Measurements from ENCODE around the gene AVPR1A.
"Not testable (repeated sequence)": the region's sequence is repeated elsewhere in the genome, so short reads cannot be mapped to it uniquely, and the experiment has no call there.

The AVPR1A gene

DNA sequence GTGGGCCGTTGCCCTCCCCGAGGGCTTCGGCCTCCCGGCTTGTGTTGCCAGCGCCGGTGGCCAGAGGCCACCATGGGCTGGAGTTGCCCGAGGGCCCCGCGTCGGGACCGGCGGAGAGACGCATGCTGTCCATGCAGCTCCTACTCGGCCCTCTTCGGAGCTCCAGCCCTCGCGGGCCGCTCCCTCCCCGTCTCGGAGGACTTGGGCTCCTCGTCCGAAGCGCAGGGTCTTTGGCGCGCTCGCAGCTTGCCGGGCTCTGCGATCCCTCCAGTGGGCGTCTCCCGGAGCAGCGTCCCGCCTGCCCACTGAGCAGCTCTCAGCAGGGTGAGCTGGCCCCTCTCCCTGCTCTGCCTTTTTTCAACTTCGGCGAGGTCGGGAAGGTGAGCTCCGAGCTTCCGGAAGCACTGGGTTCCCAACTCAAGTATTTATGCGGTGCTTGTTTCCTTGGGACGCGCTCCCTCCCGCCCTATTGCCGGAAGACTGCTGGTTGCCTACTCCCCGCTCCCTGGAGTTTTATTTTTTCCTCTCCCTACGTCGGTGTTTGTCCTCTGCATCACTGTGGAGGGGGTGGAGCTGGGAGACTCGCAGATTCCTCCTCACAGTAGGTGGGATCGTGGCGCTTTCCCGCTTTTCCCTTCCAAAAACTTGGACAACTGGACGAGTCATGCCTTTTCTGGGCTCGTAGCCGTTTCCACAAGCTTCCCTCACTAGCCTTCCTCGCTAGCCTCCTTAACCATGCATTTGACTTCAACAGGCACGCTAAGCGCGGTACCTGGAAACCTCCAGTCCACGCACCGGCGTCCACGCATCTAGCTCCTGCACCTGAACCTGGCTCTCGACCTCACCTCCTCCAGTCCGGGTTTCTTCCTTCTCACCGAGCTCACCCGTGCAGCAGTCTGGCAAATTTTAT is at the start of gene AVPR1A:
Gene AVPR1A (minus strand): TSS at position 489 of the 910 bp plus-strand sequence. CDS start 365 bp downstream, at position 124.
- peak; percentile 88 for DNase-seq

DNA sequence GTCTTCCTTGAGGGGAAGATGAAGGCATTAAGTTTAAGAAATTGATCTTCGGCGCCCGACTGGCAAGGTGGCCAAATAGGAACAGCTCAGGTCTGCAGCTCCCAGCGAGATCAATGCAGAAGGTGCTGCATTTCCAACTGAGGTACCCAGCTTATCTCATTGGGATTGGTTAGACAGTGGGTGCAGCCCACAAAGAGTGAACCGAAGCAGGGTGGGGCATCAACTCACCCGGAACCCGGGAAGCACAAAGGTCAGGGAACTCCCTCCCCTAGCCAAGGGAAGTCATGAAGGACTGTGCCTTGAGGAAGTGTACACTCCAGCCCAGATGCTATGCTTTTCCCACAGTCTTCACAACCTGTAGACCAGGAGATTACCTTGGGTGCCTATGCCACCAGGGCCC is 45.2 kb upstream of the AVPR1A start:
- no peak for DNase-seq

DNA sequence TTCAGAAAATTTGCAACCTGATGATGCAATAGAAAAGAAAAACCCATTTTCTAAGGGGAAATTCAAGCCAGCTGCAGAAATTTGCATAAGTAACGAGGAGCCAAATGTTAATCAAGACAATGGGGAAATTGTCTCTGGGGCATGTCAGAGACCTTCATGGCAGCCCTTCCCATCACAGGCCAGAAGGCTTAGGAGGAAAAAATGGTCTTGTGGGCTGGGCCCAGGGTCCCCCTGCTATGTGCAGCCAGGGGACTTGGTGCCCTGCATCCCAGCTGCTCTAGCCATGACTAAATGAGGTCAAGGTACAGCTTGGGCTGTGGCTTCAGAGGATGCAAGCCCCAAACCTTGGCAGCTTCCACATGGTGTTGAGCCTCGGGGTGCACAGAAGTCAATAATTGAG is 28.2 kb upstream of the AVPR1A start:
- DNase-seq, result no peak

DNA sequence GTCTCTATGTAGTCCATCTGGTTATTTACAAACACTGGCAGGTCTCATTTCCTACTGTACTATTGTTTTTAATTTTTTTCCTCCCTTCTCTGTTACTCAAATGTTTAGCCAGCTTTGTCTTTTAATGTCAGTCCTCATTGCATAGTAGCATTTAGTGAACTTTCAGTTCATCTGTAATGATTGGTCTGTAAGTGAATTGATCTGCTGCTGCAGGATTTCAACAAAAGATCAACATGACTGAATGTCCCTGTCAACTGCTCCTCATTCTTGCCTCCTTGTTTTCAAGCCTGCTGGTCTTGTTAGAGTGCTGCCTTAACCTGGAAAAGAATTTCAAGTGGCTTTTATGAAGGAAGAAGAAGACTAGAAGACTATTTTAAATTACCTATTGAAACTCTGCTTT is 19.3 kb upstream of the AVPR1A start:
- DNase-seq, result no peak

DNA sequence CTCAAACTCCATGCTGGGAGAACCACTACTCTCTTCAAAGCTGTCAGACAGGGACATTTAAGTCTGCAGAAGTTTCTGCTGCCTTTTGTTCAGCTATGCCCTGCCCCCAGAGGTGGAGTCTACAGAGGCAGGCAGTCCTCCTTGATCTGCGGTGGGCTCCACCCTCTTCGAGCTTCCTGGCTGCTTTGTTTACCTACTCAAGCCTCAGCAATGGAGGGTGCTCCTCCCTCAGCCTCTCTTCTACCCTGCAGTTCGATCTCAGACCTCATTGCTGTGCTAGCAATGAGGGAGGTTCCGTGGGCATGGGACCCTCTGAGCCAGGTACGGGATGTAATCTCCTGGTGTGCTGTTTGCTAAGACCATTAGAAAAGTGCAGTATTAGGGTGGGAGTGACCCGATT is 16.7 kb upstream of the AVPR1A start:
- DNase-seq, result not testable (repeated sequence)

DNA sequence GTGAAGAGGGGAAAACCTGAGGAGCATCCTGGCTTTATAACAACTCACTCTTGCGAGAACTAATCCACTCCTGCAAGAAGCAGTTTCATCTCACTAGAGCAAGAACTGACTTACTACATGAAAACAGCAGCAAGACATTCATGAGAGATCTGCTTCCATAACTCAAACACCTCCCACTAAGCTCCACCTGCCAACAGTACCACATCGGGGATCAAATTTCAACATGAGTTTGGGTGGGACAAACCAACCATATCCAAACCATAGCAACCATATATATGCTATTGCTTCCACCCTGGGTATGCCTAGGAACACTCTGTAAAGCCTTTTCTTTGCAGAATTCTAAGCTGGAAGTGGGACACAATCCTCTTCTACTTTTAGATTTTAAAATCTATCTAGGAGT is 13.9 kb upstream of the AVPR1A start:
- no peak for DNase-seq

DNA sequence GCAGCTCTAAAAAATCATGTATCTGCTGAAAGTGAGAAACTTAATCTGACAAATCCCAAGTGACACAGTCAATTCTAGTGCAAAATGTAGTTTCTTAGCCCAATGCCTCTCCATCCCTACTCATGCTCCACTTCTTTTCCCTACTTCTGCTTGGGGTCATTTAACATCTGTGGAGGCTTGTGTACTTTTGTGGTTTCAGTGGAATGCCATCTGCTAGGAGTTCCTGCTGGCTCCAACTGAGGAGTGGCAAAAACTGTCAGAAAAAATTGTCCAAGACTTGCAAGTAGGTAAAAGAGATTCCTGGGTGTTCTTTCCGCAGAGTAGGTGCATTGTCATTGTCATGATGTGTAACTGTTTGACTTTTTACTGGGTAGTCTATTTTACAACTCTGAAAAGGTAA is 12.5 kb upstream of the AVPR1A start:
- DNase-seq, result no peak

DNA sequence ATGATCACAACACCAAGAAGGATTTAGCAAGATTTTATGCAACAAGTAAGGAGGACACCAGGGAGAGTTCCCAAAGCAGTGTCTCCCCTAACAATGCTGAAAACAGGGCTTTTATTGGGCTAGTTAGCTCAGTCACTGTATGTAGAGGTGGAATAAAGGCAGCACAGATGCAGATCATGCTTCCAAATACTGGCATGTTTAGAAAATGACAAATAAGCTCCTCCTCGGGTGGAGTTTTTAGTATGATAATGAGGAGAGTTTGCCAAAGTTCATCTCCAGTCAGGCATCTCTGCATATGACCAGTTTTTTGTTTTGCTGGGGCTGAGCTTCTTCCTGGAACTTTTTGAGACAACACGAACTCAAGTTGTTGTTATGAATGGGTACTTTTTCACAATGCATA is 4.4 kb upstream of the AVPR1A start:
- DNase-seq, result no peak

DNA sequence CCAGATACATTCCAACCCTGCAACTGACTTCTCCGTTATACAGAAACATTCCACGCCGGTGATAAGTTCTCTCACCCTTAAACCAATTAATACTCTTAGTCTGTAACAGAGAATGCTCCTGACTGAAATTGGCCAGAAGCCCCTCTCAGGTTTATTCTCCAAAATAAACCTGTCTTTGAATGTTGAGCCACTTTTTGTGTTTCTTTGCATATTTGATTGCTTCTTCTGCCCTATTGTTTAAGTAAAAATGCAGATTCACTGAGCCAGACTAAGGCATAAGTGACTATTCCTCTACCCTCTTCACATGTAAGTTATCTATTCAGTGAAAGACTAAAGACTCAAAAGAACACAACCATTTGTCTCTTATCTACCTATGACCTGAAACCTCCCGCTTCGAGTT is 3.6 kb upstream of the AVPR1A start:
- no peak for DNase-seq

DNA sequence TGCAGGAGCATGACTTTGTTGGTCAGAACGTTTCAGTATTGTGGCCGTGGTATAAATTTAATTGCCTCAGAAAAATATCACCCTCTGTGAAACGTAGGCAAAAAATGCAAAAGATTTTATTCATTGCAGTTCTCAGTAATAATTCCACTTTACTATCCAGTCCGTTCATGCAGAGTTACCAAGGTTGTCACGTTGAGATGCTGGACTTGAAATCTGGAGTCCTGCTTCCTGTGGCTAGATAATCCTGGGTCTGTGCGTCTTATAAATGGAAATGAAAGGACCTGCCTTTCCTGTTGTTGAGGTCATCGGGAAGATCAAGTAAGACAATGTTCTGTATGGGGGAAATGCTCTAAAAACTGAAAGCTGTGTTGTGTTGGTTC is 1.3 kb upstream of the AVPR1A start:
- no peak for DNase-seq

DNA sequence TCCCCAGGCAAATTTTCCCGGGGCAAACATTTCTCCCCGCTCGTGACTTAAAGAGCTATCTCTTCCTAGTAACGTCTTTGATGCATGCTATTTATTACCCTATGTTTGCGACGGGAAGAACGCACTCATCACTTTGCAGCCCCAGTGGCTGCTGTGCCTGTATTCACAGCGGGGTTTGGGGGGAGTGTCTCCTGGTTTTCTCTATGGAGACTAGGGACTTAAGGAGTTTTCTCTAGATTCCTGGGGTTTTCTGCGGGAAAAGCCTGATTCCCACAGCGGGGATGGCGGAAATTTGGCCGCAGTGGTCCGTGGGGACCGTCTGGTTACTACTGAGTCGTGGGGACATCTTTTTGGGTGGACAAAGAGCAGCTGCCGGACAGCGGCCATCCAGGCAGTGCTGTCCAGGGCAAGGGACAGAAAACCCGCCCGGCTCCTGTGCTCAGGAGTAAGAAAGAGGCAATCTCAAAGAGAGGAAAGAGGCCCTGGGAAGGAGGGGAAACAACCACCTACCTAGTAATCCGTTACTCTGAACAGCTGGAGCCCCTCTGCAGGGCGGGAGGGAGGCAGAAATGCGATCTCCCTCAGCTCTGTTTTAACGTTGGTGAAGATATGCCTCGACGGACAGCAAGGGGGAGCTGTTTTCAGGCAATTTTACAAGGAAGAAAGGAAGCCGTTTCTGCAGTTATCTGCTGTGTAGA is 771 bp upstream of the AVPR1A start:
- DNase-seq, result peak; percentile 86

DNA sequence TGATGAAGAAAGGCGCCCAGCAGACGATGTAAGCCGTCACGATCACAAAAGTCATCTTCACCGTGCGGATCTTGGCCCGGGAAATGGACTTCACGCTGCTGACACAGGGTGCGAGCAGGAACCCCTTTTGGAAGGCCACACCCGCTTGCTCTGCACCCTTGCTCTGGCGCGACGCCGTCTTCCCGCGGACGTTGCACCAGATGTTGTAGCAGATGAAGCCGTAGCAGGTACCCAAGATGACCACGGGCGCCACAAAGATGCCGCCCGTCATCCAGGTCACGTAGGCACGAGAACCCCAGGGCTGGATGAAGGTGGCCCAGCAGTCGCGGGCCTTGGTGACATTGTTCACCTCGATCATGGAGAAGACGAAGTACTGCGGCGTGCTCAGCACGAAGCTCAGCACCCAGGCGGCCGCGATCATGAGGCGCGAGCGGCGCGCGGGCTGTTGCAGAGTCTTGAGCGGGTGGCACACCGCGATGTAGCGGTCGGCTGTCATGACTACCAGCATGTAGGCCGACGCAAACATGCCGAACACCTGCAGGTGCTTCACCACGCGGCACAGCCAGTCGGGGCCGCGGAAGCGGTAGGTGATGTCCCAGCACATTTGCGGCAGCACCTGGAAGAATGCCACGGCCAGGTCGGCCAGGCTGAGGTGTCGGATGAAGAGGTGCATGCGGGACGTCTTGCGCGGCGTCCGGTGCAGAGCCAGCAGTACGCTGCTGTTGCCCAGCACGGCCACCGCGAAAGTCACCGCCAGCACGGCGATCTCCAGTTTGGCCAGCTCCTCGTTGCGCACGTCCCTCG is 890 bp downstream of the AVPR1A start:
- peak; percentile 86 for DNase-seq

DNA sequence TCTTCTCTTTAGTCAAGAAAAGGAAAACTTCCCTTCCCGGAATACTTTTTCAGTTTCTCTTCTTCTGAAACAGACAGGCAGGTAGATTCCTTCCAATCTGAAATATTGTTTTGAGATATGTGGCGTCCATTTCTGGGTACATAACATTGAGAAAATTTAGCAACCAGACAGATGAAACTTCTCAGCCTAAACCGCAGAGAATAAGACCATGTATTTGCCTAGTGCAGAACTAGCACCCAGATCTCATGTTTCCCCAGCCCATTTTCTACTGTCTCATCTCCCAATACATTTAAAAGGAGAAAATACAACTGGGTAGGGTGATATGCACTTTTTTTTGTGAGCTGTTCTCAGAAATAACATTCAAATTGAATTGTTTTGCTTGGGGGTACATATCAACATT is 6.4 kb downstream of the AVPR1A start:
- no peak for DNase-seq

DNA sequence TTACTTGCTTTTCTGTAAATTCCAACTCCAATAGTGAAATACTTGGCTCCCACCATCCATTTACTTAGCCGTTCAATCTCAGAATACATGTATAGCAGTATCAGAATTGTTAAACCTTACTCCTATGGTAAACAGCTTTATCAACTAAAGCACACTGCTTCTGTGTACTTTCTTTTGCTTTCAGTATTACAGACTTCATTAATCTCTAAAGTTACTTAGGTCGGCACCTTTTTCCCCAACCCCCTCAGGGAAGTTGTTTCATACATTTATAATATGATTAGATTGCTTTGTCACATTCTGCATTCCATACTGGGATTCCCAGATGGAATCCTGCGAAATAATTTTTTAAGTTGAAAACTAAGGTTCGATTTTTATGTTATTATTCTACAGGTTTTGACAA is 12.5 kb downstream of the AVPR1A start:
- DNase-seq, result no peak

DNA sequence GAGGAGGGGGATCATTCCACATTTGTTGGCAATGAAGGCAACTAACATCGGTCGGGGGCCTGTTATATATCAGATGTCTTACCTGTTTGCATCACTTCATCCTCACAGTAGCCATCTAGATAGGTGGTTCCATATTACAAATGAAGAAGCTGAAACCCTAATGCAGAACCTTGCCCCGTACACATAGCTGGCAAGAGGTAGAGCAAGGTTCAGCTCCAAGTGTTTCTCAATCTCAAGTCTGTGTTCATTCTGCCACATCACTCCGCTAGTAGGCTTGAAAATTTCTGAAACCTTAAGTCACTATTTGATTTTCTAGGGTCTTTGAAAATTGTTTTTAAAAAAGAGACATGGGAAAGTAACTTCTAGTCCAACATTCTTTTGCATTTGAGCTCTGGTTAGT is 17.0 kb downstream of the AVPR1A start:
- no peak for DNase-seq

DNA sequence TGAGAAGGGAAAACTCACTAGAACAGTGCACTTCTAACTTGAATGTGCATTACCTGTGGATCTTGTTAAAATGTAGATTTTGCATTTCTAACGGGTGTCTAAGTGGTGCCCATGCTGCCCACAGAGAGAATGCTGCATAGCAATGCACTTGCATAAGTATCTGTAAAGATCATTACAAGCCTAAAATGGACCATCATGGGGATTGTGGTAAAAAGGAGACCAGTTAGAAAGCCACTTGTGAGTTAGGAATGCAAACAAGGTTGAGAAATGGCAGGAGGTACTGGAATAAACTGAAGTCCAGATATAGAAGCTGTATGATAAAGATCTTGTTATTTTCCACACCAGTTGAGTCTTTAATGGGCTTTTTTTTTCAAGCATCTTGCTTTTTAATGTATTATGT is 18.8 kb downstream of the AVPR1A start:
- no peak for DNase-seq

DNA sequence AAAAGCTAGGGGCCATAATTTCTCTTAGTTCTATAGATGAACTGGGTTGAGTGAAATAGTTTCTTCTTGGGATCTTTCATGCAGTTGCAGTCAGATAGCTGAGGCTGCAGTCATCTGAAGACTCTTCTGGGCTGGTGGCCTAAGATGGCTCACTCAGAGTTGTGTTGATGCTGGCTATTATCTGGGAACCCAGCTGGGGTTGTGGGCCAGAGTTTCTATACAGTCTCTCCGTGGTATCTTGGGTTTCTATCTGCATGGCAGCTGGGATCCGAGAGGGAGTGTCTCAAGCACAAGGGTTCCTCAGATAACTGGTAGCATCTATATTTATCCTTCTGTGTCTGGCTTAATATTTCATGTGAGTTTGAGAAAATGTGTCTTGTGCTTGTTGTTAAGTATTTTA is 21.1 kb downstream of the AVPR1A start:
- no peak for DNase-seq

DNA sequence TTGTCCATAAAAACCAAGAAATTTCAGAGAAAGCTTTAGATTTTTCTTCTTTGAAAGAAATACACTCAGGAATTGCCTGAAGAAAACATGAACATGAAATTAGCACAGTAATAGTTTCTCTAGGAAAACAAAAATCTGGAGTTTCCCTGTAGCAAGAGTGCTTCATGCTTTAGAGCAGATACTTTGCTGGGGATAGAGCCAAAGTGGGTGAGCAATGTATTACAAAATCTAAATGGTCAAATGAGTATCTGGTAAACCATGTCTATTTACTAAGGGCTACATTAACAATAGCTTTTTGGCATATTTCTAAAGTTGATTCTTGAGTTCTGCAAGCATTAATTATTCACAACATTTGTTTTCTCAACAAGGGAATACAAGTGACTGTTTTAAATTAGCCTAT is 26.2 kb downstream of the AVPR1A start:
- no peak for DNase-seq

DNA sequence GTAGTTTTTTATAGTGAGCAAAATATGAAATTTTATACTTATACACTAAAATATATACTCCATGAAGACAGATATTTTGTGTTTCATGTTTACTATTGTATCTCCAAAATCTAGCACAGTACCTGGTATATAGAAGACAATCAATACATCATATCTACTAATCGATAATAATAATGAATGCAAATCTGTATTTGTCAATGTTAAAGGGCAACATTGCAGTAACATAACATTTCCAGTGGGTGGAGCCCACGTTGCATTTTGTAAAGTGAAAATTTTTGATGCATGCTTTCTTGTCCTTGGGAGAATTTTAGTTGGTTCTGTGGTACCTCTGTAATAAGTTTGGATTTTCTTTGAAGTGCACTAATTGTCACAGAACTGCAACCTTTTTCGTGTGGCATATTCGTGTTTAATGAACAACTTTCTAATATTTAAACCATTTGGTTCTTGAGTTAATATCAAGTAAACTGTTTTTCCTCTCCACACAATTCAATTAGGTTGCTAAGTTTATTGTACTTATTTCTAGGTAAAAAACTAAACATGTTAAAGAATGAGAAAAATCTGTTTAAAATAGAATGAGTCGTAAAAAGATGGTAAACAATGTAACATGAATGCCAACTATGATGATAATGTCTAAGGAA is 47.4 kb downstream of the AVPR1A start:
- peak; percentile 14 for DNase-seq

DNA sequence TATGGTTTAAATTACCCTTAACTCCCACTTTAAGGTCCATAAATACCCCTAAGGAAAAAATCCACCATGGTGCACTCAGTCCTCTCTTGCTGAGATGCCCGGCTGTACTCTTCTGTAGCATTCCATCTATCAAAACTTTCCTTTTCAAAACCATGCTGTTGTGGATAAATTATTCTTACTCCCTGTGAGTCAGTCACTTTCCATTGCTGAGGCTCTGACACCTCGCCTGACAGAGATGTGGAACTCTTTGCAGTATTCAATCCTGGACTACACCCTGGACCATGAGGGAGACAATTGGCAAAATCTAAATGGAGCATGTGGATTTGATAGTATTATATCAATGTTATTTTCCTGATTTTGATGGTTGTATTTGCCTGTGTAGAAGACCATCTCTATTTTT is 49.1 kb downstream of the AVPR1A start:
- no peak for DNase-seq

DNA sequence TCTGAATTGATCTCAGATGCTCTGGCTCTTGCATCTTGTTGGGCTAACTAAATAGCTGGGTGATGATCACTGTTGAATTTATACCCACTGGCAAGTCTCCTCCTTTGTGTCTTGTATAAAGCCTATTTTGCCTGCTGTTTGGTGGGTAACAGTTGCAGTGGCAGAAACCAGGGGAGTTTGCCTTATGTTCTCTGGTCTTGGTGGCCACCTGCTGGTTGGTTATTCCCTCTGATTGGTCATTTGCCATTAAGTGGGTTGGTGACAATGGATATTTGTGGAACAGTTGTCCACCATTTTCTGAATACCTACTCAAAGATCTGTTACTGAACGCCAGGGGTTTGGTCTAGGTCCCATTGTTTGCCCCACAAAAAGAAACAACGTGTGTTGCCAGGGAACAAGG is 52.1 kb downstream of the AVPR1A start:
- no peak for DNase-seq

DNA sequence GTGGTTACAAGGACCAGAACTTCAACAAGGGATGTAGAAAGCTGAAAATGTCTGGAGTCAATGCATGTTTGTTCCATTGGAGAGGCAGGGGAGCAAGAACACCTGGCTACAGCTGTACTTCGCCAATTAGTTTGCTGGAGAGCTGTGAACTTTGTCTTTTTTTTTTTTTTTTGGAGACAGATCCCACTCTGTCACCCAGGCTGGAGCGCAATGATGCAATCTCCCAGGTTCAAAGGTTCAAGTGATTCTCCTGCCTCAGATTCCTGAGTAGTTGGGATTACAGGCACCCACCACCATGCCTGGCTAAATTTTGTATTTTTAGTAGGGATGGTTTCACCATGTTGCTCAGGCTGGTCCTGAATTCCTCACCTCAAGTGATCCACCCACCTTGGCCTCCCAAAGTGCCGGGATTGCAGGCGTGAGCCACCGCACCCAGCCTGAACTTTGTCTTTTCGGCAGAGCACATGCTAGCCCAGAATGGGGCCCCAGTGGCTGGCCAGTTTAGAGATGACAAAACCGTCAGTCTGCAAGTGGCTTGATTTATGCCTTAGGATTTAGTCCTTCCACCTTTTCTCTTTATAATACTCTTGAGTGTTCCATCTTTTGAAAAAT is 55.5 kb downstream of the AVPR1A start:
- no peak for DNase-seq

DNA sequence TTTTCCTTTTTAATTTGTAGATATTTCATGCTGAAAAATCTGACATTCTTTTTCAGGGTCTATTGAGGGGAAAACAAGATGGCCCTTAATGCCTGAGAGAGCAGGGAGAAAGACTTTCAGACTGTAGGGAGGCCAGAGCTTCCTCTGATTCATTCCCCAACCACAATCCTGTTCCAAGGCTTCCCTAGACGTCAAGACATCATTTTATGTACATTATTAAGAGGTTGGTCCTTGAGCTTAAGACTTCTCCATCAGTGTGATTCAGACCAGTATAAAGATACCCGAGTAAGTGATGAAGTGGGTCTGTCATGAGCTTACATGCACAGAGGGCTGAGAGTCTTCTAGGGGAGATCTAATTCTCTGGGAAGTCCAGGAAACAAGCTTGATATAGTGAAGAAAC is 57.3 kb downstream of the AVPR1A start:
- DNase-seq, result no peak

Measured in retina (tissue), 1 donor.